ENCODE results near the gene KCNB1.

DNA sequence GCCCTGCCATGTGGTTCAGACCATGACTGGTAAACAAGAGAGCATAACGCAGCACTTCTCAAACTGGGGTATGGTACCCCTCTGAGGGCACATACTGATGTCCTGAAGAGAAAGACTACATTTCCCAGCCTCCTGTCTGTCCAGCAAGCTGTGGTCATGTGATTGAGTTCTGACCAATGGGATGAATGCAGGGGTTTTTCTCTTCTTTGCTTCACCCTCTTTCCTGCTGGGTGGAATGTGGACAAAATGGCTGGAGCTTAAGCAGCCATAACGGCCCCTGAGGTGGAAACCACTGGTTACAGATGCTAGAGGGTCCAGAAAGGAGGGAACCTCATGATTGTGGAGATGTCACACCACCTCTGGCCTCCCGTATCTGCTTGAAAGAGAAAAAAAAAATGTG is 19.4 kb upstream of the KCNB1 start:
- TF ChIP-seq CTCF (IDR thresholded peaks at IDR 0.05) = no peak
- TF ChIP-seq POLR2A (IDR thresholded peaks at IDR 0.05) = no peak
